Fibroblast of skin of right quadriceps (primary cell): ENCODE measurements around the gene THAP8.

Experiments used
- DNase-seq: peaks from one replicate; pipeline ENCODE4 v3.0.0-alpha.2; 2013

Gene THAP8

GRCh38 chr19:35991731-35992450, 62.2 kb downstream of the THAP8 start:
- no peak for DNase-seq

- no peak for DNase-seq
These were observed 63.0 kb downstream of the THAP8 start for GRCh38 chr19:35990771-35991730.

- no peak for DNase-seq
These were observed 63.9 kb downstream of the THAP8 start for GRCh38 chr19:35990156-35990555.

GRCh38 chr19:35988824-35989223, 65.3 kb downstream of the THAP8 start:
- DNase-seq: no peak

GRCh38 chr19:35987571-35987896, 66.6 kb downstream of the THAP8 start:
- no peak for DNase-seq

- DNase-seq: no peak
These were observed 67.2 kb downstream of the THAP8 start for GRCh38 chr19:35986664-35987570.

- DNase-seq: no peak
These were observed 68.0 kb downstream of the THAP8 start for GRCh38 chr19:35986111-35986510.
